NCI-H1930 (cell line): ENCODE data around the gene CEBPE.

Source experiments
- DNase-seq, 2 experiments: peaks; one replicate each; lab custom pipeline; 2025; lab: John Stamatoyannopoulos, UW

CEBPE gene

GRCh38 chr14:23102801-23103200, 16.3 kb downstream of the CEBPE start:
- no peak for DNase-seq

- DNase-seq: no peak
These were observed 16.9 kb downstream of the CEBPE start for GRCh38 chr14:23101986-23102625.

- DNase-seq: no peak
These were observed 17.7 kb downstream of the CEBPE start for GRCh38 chr14:23101213-23101970.

- DNase-seq: no peak
These were observed 19.7 kb downstream of the CEBPE start for GRCh38 chr14:23099212-23099861.

GRCh38 chr14:23097786-23098185, 21.3 kb downstream of the CEBPE start:
- DNase-seq: no peak

GRCh38 chr14:23095196-23096108, 23.6 kb downstream of the CEBPE start, which contains the start of gene C14orf119:
Gene C14orf119 (plus strand): TSS chr14:23095505. CDS start chr14:23097659, 2,154 bp downstream.
- no peak for DNase-seq

- no peak for DNase-seq
These were observed 24.3 kb downstream of the CEBPE start, which contains the start of gene ACIN1 for GRCh38 chr14:23094666-23095195. Gene ACIN1 (minus strand): TSS chr14:23095136. CDS start chr14:23095112, 24 bp downstream.

GRCh38 chr14:23093991-23094665, 24.9 kb downstream of the CEBPE start:
- no peak for DNase-seq

GRCh38 chr14:23093526-23093925, 25.5 kb downstream of the CEBPE start:
- no peak for DNase-seq

GRCh38 chr14:23093104-23093503, 26.0 kb downstream of the CEBPE start:
- DNase-seq: no peak

GRCh38 chr14:23091294-23092225, 27.5 kb downstream of the CEBPE start:
- DNase-seq: no peak

- DNase-seq: no peak
These were observed 28.8 kb downstream of the CEBPE start for GRCh38 chr14:23090254-23090636.

- no peak for DNase-seq
These were observed 29.4 kb downstream of the CEBPE start for GRCh38 chr14:23089498-23090253.

- no peak for DNase-seq
These were observed 32.5 kb downstream of the CEBPE start for GRCh38 chr14:23086565-23086964.

- DNase-seq: no peak
These were observed 33.6 kb downstream of the CEBPE start for GRCh38 chr14:23085458-23085857.

- no peak for DNase-seq
These were observed 38.6 kb downstream of the CEBPE start for GRCh38 chr14:23080474-23080873.

- no peak for DNase-seq
These were observed 39.3 kb downstream of the CEBPE start for GRCh38 chr14:23079716-23080115.

- DNase-seq: no peak
These were observed 40.4 kb downstream of the CEBPE start for GRCh38 chr14:23078692-23079116.

- DNase-seq: no peak
These were observed 41.1 kb downstream of the CEBPE start for GRCh38 chr14:23077962-23078361.
